Activated CD4-positive, CD25-positive, alpha-beta regulatory T cell treated with anti-CD3 and anti-CD28 coated beads, Interleukin-2, amount 50 U/mL, for 16 hours (primary cell): Measurements from ENCODE around the gene ADARB1.

Experiments
- DNase-seq: peaks from one replicate; pipeline ENCODE4 v3.0.0-alpha.2; 2020; ENCODE audit warnings: low read depth, low spot score

The ADARB1 gene

DNA sequence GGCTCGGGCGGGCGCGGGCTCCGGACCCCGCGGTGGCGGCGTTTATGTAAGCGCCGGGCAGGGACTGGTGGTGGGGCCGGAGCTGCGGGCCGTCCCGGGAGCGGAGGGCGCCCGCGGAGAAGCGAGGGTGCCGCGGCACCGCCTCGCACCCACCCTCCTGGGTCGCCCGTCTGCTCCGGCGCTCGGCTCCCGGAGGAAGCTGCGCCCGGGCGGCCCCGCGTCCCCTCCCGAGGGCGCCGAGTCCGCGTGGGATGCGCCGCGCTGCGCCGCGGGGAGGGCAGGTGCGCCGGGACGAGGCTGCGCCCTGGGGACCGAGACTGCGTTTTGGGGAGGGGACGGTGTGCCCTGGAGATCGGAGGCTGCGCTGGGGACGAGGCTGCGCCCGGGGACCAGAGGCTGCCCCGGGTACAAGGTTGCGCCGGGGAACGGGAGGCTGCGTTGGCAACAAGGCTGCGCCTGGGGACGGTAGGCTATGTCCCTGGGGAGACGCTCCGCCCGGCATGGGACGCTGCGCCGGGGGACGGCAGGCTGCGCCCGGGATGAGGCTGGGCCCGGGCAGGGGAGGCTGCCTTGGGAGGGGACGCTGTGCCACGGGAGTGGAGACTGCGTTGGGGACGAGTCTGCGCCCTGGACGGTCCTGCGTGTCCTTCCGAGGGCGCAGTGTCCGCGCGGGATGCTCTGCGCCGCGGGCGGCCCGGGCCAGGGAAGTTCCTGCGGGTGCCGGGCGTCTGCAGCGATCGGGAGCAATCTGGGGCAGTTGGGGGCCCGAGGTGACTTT is 627 bp downstream of the ADARB1 start:
- no peak for DNase-seq

DNA sequence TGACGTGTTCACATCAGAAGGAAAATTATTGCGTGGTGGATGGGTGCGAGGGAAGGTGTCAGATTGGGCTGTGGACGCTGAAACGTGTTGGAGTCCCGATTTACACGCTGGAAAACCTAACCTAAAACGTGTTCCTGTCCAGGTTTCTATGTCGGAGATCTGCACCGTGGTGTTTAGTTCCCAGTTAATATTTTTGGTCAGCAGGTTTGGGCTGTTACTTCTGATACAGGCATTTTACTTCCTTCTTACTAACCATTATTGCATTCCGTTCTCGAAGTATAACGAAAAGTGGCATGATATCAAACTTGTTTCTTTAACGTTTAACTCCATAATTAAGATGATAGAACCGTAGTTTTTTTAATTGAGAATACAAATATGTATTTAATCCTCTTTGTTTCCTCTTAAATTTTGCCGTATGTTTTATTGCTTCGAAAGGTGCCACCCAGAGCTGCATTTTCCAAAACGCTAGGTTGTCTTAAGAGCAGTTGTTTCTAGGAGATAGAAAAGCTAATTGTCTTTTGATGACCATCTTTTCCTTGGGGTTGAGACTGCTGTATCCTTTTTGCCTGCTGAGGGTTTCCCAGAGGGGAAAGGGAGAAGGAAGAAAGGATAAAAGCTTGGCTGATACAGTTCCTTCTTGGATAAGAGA is 1.3 kb downstream of the ADARB1 start:
- DNase-seq: no peak

DNA sequence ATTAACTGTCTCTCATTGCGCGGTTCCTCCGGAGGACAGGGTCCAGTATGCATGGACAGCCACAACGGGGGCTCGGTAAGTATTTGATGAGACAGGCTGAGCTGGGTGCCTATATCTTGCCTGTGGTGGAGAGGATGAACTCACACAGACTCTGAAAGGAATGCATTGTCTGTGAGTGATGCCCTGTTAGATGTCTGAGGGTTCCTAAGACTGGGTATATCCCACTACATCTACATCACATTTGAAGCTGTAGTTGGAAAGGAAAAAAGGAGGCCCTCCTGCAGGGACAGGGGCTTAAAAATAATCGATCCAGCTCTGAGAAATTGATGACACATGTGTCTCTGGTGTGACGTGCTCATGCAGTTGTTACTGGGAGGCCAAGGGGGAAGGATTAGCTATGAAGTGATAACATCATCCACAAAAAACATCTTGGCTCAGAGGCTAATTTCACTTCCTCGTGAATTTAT is 1.9 kb downstream of the ADARB1 start:
- DNase-seq: no peak

DNA sequence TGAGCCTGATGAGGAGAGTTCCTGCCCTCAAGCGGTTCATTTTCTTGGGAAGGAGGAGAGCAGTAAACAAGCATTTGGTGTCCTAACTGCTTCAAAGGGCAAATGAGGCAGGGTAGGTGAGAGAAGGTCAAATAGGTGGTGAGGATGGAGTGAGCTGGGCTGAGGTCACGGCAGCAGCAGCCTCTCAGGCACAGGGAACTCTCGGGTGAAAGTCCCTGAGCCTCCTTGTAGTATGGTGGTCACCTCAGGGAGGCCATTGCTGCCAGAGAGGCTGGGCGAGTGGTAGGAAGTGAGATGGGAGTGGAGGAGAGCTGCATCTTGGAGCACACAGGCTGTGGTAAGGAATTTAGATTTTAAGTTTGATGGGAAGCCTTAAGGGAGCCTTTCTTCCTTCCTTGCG is 4.0 kb downstream of the ADARB1 start:
- no peak for DNase-seq

DNA sequence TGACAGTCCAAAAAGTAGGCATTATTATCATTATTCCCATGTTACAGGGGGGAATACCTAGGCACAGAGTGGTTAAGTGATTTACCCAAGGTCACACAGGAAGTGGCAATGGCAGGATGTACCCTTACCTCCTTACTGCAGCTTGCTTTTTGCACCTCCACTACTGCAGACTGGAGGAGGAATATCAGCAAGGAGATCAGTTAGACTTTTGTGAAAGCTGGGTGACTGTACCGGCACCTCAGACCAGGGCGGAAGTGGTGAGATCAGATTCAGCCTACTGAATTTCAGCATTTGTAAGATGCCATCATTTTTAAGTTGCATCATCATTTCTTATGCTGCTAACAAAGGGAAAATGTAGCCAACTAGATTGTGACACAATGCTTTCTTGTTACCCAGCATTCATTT is 4.5 kb downstream of the ADARB1 start:
- DNase-seq: peak; percentile 59

DNA sequence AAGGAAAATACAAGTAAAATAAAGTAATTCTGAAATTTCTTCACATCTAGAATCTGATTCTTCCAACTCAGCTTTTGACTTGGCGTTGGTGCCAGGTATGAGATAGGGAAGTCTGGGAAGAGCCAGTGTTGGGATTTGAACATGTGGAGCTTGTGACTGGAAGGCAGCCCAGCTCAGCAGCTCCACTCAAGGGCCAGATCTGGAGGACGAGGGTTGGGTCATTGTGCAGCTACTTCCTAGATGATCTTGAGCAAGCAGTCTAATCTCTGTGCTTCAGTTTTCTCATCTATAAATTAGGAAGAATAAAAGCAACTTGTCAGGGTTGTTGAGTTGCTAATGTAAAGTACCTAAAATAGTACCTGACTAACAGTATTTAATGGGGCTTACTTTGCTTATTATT is 5.0 kb downstream of the ADARB1 start:
- no peak for DNase-seq

DNA sequence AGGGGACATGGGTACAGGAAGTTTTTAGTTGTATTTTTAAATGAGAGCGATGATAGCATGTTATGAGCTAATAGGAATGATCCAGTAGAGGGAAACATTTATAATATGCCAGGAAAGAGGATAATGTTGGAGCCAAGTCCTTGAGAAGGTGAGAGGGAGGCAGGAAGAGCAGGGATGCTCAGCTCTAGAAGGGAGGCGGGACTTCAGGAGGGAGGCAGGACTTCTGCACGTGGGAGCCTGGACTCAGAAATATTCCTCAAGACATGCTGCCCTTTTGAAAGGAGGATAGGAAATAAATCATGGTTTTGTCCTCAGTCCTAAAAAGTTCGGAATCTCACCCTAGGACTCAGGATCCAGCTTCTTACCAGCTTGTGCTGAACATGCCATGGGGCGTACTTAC is 5.9 kb downstream of the ADARB1 start:
- no peak for DNase-seq

DNA sequence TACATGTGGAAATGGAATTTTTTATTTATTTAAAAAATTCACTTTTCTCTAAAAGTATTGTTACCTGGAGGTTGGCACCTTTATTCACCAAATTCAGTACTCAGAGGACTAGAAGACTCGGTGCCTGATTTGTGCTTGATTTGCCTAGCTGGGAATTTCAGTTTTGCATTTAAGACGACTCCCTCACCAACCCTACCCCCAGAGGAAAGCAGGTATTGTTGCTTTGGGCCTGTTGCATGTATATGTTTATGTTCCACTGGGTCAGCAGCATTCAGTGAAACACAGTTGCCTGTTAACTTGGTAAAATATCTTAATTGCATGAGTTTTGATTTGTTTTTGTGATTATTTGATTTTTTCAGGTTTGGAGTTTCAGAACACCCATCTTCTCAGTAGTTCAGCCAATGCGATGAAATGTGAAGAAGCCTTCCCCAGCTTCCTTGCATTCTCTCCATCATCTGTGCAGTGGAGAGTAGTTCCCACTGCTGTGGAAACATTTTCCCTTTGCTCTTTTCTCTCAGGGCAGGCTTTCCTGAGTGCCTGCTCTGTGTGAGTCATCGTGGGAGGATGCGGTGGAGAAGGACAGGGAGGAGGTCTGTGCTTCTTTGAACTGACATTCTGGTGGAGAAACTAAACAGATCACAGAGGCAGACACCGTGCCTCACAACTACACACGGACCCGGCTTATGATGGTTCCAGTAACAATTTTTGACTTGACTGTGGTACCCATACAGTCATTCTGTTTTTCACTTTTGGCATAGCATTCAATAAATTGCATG is 6.4 kb downstream of the ADARB1 start:
- no peak for DNase-seq

DNA sequence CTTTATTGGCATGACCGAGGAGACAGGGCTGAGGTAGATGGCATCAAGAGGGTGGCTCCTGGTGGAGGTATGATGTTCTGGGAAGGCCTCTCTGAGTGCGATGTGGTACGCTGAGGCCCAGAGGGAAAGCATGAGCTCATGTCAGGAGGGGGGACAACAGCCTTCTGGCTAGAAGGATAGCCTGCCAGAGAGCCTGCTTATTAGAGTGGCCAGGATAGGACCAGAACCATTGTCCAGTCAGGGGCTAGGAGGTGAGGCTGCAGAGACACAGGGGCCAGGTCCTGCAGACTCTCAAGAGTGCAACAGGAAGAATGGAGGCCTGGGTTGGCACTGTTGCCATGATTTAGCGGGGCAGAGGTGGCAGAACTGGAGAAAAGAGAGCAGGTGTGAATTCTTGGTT is 7.3 kb downstream of the ADARB1 start:
- no peak for DNase-seq

DNA sequence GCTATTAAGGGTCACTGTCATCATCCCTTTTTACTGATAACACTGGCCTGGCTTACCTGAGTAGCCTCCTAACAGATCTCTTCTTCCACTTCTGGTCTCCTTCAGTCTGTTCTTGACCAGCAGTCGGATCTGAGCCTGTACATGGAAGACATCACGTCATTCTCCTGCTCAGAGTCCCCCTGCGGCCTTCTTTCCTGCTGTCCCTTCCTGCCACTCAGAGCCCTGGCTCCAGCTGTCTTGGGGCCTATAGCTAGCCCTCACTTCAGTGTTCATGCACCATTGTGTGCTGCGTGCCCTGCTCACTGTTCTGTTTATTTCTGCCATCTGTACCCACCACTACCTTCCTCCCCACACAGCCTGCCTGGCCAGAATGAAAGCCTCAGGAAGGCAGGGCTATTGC is 8.4 kb downstream of the ADARB1 start:
- DNase-seq: no peak

DNA sequence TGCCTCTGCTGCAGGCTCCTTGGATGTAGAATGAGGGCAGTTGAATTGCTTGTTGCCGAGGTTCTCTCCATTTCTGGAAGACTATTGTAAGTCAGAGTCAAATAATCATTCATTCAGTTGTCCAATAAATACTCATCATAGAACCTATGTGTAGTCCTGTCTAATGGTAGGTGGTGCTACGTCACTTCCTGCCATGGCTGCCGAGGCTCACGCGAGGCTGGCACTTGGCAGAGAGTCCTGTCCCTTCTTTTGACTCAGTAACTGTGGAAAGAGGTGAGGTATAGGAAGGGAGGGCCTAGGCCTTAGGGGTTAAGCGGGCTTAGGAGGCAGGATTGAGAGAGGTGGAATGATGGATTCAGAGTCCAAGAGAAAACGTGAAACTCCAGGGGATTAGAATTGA is 9.7 kb downstream of the ADARB1 start:
- no peak for DNase-seq

DNA sequence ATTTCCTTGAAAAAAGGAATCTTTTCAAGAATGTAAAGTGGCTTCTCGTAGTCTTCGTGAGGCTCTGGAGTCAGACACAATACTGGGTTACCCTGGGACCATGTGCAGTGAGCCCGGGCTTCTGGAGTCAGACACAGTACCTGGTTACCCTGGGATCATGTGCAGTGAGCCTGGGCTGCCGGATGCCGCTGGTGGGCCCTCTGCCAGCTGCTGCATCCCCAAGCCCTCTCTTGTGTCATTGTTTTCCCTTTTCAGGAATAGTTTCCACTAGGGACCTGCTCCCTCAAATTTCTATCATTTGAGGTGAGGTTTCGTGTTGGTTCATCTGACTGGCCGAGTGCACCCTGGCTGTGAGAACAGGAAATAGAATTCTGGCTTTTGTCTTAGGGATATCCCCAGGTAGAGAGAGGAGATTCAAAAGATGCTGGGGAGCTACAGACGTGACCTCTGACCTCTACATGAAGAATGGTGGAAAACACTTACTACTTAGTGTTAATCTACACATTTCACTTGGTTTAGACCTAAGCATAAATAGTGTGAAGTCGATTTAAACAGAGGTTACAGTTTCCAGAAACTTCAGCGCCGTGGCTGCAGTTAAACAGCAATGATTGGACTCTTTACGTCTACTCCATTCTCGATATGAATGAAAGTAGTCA is 10.6 kb downstream of the ADARB1 start:
- DNase-seq: no peak

DNA sequence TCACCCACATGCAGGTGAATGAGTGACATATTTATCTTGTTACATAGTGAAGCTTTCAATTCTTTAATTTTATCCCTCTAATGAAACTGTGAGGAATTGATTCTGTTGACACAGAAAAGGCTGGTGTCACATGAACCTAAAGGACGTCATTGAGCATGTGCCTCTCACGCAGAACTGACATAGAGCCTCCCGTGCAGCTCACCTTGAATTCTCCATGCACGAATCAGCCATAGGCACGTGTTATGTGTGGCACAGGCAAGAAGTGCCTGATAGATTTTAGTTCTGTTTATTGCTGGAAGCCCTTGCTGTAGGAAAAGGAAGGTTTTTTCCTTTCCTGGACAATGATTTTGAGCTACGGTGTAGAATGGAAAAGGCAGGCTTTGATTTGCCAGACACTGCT is 11.3 kb downstream of the ADARB1 start:
- DNase-seq: no peak

DNA sequence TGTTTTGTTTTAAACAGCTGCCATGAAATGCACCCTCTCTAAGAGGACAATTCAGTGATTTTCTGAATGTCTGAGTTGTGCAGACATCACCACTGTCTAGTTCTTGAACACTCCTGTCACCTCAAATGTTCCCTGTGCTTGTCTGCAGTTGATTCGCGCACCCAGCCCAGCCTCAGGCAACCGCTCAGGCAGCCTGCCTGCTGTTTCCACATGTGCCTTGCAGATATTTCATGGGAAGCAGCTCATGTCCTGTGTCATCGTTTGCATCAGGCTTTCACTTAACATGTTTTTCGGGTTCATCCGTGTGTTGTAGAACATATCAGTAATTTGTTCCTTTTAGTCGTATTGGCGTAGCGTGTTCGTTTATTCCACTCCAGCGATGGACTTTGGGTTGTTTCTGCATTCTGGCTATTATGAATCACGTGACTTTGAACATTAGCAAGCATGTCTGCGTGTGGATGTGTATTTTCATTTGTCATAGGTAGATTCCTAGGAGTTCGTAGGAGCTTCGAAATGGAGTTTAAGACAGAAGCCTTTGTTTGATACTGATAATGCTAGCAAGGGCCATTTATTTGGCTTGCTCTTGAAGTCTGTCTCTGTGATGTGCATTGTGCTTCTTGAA is 12.1 kb downstream of the ADARB1 start:
- DNase-seq: no peak

DNA sequence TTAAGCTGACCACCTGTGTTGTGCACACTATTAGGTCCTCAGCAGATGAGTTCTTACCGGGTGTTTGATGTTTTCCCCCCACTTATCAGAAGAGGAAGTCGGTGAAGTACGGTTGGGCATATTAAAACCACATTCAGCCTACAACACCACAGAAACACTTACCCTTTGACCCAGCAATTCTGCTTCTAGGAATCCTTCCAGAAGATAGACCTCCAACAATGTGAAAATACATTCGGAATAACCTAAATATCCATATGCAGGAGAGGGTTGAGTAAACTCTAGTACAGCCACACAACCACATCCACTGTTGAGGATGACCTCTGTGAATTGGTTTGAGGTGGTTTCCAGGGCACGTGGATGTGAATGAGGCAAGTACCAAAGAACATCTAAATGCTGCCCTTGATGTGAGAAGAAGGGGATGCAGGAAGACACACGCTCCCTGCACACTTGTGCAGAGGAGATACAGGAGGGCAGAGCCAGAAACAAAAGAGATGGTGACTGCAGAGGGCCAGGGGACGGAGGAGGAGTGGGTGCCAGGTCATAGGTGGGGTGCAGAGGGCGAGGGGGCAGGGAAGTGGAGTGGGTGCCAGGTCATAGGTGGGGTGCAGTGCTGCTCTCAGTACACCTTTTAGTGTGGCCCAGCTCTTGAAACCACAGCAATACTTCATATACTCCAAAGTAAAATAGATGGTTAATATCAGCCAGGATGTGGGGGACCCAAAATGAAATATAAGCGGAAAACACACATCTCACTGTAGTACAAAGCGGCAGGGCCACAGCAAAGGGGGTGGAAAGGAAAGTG is 12.8 kb downstream of the ADARB1 start:
- DNase-seq: no peak

DNA sequence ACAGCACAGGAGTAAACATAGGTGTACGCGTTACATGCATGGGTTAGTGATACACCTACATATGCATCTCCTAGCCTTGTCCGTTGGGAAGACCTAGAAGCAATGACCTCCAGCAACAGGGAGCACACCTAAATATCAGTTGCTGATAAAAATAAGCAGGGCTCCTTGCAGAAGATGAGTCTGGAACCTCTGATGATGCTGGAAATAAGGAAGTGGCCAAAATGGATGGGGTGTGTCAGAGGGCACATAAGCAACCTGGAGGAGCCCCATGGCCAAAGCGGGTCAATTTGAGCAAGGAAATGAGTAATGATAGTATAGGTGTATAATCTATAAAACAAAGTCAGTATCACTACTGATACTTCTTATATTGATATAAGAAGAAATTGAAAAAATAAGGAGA is 13.7 kb downstream of the ADARB1 start:
- DNase-seq: no peak

DNA sequence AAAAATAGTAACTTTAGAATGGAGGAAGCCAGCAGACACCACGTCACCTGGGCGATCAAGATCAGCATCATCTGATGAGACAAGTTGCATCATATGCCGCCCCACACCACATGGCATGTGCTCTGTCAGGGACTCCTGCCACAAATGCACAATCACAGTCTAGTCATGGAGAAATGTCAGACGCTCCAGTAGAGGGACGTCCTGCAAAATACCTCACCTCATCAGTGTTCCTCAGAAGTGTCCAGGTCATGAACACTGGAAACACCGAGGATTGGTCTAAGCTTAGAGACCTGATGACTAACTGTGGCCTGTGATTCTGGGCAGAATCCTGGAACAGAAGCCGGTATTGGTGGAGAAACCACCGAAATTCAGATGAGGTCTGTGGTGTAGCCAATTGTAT is 14.3 kb downstream of the ADARB1 start:
- no peak for DNase-seq

DNA sequence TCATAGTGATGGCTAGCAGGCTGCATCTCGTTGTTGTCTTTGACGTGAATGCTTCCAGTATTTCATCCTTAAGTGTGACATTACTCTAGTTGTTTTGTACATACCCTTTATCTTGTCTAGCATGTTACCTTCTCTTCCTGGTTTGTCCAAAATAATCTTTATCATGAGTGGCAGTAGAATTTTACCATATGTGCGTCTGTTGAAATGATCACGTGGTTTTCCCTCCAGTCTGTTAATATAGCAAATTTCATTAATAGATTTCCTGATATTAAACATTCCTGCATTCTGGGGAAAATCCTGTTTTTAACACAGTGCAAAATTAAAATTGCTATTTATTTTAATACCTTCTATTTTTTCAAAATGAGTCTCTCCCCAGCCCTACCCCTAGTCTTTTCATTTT is 15.6 kb downstream of the ADARB1 start:
- no peak for DNase-seq

DNA sequence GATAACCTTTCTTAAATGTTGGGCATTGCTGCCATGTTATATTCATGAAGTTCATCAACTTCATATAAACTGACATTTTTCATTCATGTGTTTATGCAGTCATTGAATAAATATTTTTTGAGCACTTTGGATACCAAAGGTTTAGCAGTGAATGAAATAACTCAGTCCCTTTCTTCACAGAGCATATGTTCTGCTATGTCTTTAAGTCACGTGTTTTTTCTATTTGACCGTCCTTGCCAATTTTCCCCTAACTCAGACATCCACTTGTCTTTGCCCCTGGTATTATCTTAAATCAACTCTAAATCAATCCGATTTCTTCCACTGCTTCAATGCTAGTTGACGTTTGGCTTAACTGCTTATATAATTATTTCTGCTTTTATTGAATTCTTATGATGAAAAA is 16.6 kb downstream of the ADARB1 start:
- no peak for DNase-seq

DNA sequence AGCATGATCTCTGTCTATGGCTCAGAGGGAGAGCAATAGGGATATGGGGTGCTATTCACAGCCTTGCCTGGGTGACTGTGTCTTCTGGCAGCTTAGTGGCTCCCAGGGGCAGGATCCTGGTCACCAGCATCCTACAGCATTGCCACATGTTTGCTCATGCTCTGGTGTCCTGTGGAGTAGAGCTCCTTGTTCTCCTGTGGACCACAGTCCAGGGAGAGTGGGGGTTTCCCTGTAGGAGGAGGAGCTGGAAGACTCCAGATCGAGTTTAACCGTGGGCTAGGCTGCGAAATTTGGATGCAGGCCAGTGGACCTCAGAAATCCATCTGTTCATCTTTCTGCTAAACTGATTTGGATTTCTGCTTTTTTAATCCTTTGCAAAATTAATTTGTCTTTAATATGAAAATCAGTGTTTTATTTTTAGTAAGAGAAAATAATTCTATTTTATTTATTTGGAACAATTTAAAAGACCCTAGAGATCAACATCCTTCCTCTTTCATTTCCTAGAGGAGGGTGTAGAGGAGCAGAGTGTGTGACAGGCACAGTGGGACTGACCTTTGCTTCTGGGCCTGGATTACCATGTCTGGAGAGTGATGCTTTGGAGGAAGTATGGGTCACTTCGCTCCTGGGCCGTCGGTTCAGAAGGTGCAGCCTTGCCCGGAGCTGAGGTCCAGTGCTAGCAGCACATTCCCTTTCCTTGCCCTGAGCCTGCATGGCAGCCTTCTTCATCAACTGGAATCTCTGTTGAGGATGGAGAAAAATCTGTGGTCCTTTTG is 17.4 kb downstream of the ADARB1 start:
- no peak for DNase-seq
